GM19324 (cell line): ENCODE measurements around the gene SMYD5.

Source experiments
- ATAC-seq: cut with Tn5 transposase; IDR thresholded peaks from one replicate; pipeline ENCODE4 v1.9.1; 2021; ENCODE audit warnings: mild to moderate bottlenecking, moderate library complexity; ENCODE audit not compliant: unreplicated experiment, low FRiP score

The SMYD5 gene

DNA sequence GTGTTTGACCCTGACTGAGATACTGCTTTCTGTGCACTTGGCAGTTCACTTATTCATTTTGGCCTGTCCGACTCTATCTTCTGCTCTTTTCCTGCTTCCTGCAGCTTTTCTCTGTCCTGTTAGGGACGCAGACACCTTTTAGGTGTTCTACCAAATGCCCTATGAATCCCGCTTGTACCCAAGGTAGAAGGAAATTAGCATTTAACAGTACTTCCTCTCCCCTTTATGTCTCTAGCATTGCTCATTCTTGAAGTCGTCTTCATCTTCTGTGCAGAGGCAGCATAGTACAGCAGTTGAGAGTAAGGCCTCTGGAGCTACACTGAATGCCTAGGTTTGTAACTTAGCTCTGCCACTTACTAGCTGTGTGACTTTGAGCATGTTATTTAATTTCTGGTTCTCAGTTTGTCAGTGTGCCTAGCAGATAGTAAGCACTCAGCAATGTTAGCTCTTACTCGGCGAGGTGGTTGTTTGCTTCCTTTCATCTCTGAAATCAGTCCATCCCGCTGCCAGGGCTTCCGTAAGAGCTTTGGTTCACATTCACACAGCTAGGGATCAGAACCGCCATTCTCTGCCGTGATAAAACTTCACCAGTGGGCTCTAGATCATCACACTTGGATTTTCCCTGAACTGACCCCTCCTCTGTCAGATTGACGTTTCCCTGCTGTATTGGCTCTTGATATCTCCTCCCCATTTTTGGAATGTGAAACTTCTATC lies 21.4 kb downstream of the SMYD5 start:
- no peak for ATAC-seq

DNA sequence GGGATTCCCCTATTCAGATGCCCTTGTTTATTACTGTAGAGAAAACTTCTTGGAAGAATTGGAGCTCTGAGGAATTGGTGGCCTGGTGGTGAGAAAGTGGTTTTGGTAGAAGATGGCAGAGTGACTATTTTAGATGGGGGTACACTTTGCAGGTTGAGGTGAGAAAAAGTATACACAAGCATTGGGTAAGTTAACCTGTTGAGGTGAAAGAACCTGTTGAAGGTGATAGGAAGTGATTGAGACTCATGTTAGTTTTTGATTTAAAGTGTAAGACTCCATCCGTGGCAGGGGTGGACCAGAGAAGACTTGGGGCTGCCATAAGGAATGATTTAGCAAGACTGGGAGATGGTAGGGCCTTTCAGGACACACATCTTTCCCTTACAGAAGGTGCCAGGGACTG lies 23.1 kb downstream of the SMYD5 start:
- ATAC-seq = no peak

DNA sequence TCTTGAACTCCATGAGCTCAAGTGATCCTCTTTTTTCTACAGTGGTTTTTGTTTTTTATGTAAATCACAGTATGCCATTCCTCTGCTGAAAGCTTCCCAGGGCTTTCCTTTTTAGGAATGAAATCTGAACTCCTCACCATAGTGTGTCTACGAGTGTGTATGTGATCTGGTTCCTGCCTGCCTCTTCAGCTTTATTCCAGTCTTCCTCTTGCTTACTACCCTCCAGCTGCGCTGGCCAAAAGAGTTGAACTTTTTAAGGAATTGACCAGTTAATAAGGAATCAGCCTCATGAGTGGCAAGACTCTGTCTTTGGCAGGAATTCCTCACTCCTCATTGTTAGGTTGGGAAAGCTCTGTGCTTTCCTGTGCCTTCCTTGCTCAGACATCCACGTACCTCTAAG lies 24.1 kb downstream of the SMYD5 start:
- ATAC-seq = no peak

DNA sequence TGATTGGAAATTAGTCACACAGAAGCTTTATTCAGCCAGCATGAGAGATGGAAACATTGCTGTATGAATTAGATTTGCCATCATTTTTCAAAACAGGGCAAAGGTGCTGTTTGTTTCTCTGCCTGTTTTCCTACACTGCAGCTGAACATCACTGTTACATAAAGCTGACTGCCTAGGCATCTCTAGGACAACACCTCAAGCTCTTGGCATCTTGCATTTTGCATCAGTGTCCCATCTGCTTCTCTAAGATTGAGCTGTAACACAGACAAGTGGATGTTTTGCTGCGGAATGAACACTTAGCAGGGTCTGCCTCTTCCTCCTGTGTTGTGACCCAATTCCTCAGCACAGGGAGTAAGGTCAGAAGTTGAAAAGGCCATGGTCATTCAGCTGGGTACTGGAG lies 24.9 kb downstream of the SMYD5 start:
- ATAC-seq = no peak

DNA sequence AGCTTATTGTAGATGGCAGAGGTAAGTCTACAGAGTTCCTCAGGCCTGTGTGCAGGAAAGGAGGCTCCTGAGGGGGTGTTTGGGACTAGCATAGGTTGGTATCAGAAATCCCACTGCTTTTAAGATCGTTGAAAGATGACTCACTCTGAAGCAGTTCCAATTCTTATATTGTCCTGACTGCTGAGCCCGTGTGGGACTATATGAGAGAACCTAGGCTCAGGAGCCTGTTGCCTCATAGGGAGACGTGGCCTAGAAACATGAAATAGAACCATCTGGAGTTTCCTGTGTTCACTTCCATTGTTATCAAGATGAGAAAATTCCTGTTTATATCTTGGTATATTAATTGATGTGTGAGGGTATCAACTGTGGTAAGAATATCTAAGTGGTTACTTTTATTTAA lies 25.7 kb downstream of the SMYD5 start:
- no peak for ATAC-seq

DNA sequence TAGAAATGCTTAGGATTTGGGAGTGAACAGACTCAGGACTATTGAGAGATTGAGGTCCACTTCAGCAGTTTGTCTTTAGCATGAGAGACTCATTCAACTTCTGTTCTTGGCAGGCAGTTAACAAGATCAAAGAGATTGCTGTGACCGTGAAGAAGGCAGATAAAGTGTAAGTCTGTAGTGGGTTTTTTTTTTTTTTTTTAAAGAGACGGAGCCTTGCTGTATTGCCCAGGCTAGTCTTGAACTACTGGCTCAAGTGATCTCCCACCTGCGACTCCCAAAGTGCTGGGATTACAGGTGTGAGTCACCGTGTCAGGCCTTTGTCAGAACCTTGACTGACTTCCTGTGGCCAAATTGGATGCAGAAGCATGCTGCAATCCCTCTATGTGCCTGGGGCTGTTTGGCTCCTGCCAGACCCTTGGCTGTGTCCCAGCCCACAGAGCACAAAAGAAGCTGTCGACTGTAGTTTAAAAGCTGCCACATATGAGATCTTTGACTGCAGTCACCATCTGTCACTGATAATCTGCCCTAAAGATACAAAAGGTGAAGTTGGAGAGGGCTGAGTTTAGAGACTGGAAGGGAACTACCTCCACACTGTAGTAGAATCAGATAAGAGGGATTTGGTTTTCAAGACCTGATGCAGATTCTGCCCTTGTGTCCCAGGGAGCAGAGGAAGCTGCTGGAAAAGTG lies 30.0 kb downstream of the SMYD5 start:
- ATAC-seq = no peak

DNA sequence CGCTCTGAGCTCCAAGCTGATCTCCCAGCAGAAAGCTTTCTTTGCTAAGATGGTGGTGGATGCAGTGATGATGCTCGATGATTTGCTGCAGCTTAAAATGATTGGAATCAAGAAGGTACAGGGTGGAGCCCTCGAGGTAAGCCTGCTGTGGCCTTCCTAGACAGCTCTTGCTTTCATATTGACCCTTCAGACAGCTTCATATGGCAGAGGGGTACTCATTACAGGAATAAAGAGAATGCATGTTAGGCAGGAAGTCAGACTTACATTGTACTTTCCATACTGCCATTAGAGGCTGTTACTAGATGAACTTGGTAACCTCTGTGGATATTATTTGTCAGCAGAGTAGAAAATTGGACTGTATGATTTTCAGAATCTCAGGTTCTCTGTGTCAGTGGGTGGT lies 30.5 kb downstream of the SMYD5 start:
- ATAC-seq = no peak

DNA sequence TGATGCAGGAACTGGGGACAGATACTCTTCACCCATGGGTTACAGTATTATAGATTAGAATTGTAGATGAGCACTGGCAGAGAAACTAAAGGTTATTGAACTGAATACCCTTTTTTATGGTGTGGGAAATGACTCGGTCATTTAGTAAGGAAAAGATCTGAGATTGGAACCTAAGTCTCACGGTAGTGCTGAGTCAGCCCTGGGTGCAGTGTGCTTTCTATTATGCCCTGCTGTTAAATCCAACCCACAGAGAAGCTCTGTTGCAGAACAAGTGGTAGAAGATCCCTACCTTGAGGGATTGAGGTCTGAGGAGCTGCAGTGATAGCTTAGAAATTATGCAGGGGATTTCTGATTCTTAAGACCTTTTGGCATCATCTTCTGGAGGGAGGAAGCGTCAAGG lies 32.8 kb downstream of the SMYD5 start:
- no peak for ATAC-seq

DNA sequence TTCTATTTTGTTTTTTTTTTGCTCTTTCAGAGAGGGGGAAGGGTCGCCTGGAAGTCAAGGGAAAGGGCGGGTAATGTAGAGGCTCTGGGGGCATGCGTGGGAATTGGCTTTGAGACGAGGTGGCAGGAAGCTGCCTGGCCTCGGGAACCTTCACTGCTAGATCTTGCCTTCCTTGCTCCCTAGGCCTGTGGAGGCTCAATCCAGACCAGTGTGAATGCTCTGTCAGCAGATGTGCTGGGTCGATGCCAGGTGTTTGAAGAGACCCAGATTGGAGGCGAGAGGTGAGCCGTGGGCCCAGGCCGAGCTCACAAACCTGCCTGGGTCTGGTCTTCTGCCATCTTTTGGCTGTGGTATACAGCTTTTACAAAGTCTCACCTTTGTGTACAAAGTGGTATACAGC lies 35.6 kb downstream of the SMYD5 start:
- ATAC-seq = no peak

DNA sequence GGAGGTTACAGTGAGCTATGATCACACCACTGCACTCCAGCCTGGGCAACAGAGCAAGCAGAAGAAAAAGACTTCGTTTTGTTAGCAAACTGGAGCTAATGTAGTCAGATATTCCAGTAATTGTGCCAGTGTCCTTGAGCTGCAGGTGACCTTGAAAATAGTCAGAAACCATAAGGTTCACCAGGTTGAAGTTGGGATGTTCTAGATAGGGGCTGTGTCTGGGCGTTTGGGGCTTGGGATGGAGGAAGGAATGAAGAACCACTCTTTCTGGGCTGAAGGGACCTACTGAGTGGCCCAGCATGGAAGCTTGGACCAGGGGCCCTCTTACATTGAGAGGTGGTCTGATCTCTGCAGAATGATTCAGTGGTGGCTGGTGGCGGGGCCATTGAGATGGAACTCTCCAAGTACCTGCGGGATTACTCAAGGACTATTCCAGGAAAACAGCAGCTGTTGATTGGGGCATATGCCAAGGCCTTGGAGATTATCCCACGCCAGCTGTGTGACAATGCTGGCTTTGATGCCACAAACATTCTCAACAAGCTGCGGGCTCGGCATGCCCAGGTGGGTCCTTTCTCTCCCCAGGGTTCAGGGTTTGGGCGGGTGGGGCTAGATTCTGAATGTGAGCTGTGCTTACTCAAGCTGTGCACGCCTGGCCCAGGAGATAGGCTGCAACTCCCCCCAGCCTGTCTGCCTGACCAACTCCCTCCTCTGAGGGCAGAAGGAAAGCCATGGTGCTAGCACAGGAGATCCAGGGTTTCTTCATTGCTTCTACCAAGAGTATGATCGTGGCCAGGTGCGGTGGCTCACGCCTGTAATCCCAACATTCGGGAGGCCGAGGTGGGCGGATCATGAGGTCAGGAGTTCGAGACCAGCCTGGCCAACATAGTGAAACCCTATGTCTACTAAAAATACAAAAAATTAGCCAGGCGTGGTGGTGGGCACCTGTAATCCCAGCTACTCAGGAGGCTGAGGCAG lies 37.1 kb downstream of the SMYD5 start:
- no peak for ATAC-seq

DNA sequence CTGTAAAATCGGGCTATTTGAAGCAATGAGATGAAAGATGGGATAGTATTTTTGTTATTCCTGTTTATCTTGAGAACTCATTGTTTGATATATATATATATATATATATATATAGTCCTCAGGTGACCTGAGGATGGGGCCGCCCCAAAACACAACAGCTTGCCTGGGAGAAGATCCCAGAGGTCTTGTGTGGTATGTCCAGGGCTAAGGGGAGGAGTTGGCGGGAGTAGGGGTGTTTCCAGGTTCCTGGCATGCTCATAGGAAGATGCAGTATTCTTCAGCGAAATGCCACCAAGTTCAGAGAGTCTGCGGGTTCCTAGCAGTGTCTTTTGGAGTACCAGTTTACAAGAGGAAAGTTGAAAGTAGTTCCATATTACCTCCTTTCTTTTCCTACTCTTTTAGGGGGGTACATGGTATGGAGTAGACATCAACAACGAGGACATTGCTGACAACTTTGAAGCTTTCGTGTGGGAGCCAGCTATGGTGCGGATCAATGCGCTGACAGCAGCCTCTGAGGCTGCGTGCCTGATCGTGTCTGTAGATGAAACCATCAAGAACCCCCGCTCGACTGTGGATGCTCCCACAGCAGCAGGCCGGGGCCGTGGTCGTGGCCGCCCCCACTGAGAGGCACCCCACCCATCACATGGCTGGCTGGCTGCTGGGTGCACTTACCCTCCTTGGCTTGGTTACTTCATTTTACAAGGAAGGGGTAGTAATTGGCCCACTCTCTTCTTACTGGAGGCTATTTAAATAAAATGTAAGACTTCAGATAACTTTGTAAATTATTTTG lies 38.4 kb downstream of the SMYD5 start:
- no peak for ATAC-seq

DNA sequence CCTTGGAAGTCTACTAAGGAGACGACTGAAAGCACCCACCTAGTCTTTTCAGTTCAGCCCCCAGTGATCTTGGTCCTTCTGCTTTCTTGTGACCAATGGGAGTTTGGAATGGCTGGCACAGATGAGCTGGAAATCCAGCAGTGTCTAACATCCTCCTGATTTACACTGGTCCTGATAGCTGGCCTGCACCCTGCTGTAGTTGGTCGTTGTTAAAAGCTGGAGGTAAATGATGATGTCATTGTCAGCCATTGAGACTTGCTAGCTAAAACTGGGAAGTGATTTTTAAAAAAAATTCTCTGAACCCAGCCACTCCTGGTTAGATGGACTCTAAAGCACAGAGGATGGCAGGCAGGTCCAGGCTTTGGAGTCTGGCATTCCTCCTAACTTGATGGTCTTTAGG lies 39.4 kb downstream of the SMYD5 start:
- ATAC-seq = no peak

DNA sequence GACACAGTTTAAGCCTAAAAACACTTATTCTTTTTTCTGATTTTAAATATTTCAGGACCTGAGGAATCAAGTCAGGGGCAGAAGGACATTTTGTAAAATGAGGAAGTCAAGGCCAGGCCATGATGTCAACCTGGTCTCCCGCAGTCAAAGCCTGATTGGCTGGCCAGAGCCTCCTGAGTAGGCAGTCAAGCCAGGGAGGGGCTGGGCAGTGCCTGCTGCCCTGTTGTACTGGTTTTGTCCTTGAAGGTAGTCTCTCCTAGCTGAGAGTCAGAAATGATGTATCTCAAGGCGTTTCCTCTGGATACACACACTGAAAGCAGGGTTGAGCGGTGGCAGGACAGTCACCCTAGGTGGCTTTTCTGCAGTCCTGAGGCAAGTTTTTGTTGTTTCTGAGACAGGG lies 39.9 kb downstream of the SMYD5 start:
- ATAC-seq = no peak

DNA sequence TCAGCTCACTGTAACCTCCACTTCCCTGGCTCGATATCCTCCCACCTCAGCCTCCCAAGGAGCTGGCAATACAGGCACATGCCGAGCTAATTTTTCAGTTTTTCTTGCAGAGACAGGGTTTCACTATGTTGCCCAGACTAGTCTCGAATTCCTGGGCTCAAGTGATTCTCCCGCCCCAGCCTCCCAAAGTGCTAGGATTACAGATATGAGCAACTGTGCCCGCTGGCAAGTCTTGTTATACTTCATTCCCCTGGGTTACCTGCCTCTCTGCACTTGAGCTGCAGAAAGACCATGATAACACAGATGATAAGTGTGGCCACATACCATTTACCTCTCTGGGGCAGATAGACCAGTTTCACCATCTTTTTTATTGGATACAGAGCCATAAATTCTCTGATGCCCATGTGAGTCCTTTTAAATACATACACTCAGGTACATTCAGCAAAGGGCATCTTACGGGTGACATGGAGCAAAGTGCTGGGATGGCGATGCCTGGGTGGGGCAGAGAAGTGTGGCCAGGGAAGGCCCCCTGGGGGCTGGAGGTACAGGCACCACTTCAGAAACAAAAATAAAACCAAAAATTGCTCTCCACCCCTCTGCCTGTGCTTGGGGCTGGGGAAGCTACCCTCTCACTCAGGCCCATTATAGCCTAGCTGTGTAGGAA lies 40.4 kb downstream of the SMYD5 start:
- ATAC-seq = no peak

DNA sequence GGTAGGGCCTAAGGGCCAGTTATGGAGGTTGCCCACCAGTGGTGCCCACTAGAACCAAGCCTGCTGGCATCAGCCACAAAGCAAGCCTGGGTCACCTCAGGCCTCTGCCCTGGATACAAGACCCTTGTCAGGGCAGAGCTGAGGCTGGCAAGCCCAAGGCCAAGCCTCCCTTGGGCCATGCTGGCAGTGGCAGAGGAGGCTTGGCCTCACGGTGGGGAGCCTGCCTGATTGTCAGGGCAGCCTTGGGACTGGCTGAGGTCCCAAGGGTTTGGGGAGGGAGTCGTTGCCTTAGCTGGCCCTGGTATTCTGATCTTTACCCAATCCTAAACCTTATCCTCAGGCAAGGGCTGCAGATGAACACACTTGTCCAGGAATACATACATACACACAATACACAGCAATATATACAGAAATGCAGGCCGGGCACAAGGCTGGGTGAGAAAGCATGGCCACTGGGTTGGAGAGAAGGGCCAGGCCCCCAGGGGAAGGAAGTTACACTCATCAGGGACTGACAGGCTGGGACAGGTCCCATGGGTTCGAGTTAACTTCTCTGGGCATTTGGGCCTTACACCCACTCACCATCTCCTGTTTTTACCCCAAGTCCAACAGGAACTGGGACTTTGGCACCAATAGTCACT lies 41.1 kb downstream of the SMYD5 start:
- no peak for ATAC-seq

DNA sequence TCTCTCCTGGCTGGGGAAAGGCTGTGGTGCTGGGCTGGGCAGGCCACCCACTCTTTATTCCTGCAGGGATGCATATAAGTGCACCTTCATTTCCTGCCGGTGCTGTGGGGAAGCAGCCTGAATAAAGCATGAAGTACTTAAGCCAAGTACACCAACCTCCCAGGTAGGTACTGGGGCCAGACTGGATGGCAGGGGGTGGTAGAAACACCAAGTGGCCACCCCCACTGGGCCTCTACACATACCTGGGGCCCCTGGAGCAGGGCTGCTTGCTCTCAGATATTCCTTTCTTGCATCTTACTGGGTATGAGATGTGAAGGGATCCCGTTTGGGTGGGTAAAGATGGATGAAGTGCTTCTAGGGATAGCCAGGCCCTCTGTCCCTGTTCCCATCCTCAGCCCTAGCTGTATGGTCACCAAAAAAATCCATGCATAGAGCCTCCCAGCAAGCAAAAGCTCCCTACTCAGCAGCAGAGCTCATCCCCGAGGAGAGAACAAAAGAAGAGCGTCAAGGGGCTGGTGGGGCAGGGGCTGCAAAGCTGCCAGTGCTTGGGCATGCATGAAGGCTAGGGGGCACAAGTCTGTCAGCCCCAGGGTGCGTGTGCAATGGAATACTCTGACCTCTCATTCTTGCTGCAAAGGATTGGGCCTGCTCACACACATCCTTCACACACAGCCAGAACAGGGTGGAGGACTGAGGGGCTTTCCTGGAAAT lies 42.0 kb downstream of the SMYD5 start:
- ATAC-seq = no peak

DNA sequence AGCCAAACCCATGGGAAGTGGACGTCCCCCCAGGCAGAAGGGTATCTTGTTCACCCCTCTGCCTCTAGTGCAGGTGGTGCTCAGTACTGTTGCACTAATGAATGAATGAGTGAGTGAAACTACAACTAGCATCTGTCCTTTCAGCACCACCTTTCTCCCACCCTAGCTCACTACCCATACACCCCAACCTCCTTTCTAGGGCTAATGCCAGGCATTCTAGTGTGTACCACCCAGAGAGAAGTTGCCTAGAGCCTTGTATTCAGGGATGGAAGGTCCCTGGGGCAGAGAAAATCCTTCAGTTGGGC lies 42.5 kb downstream of the SMYD5 start:
- ATAC-seq = no peak

DNA sequence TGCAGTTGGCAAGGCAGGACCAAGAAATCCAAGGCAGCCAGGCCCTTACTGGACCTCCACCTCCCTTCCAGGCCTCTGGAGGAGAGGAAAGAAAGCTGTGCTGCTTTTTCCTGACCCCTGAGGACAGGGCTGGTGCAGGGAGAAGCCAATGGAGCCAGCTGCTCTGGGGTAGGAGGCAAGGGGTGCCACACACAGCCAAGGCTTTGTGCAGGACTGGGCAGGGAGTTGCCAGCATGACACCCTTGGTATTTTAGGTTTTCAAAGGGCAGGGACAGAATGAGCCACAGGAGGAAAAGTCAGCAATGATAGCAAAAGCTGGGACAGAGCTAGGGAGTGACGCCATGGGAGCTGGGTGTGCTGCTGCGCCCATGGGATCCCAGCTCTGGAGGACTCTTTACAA lies 43.0 kb downstream of the SMYD5 start:
- ATAC-seq = no peak
